ENCODE measurements around the gene FGG.

Gene FGG

GRCh38 chr4:154562697-154563254 lies 49.7 kb downstream of the FGG start, which contains the start of gene FGB:
FGB (plus strand) TSS chr4:154563011; CDS start chr4:154563019, 8 bp downstream.
- Histone ChIP-seq H4K20me1 (ENCODE audit: insufficient read depth) (no peaks in the 10 kb centered on the region), H3K36me3 (ENCODE audit: insufficient read depth) (no peaks in the 10 kb centered on the region), H3K79me2 (ENCODE audit: insufficient read depth, low read depth) (no peaks in the 10 kb centered on the region), H3K4me3 (IDR thresholded peaks at IDR 0.05; ENCODE audit: insufficient read depth, low read depth, low read length) (no peak within 1 kb of the TSS), H3K4me1 (ENCODE audit: low read depth, poor library complexity, severe bottlenecking) (no peaks in the 10 kb centered on the region), H3K9ac (no peak within 1 kb of the TSS), H3K4me2 (no peak within 1 kb of the TSS), H2AFZ (ENCODE audit: low read depth) (no peak within 1 kb of the TSS), H3K27me3 (ENCODE audit: insufficient read depth, low read depth) (no peaks in the 10 kb centered on the region), H3K27ac (no peak within 1 kb of the TSS)
- no peak for TF ChIP-seq CTCF (conservative IDR thresholded peaks at IDR 0.05; ENCODE audit: low read depth, low read length)

- Histone ChIP-seq H3K36me3 (ENCODE audit: insufficient read depth) (no peaks in the 10 kb centered on the region), H3K4me1 (ENCODE audit: low read depth, poor library complexity, severe bottlenecking) (no peaks in the 10 kb centered on the region), H3K27ac (no peak overlapping the region), H3K79me2 (ENCODE audit: insufficient read depth, low read depth) (no peaks in the 10 kb centered on the region), H4K20me1 (ENCODE audit: insufficient read depth) (no peaks in the 10 kb centered on the region), H2AFZ (ENCODE audit: low read depth) (no peak overlapping the region), H3K4me3 (IDR thresholded peaks at IDR 0.05; ENCODE audit: insufficient read depth, low read depth, low read length) (no peak overlapping the region), H3K27me3 (ENCODE audit: insufficient read depth, low read depth) (no peaks in the 10 kb centered on the region), H3K4me2 (no peak overlapping the region), H3K9ac (no peak overlapping the region)
- no peak for TF ChIP-seq CTCF (conservative IDR thresholded peaks at IDR 0.05; ENCODE audit: low read depth, low read length)
These were observed 51.6 kb downstream of the FGG start for GRCh38 chr4:154560824-154561231.

- H3K27ac ChIP-seq = no peak overlapping the region
- TF ChIP-seq CTCF (conservative IDR thresholded peaks at IDR 0.05; ENCODE audit: low read depth, low read length) = no peak
- no peak overlapping the region for H2AFZ ChIP-seq (ENCODE audit: low read depth)
These were observed 52.0 kb downstream of the FGG start for GRCh38 chr4:154560419-154560801.

GRCh38 chr4:154559494-154560418 lies 52.7 kb downstream of the FGG start:
- Histone ChIP-seq H3K79me2 (ENCODE audit: insufficient read depth, low read depth) (no peaks in the 10 kb centered on the region), H3K9ac (no peak overlapping the region), H4K20me1 (ENCODE audit: insufficient read depth) (no peaks in the 10 kb centered on the region), H3K27ac (no peak overlapping the region), H3K4me3 (IDR thresholded peaks at IDR 0.05; ENCODE audit: insufficient read depth, low read depth, low read length) (no peak overlapping the region), H2AFZ (ENCODE audit: low read depth) (no peak overlapping the region), H3K27me3 (ENCODE audit: insufficient read depth, low read depth) (no peaks in the 10 kb centered on the region), H3K4me2 (no peak overlapping the region), H3K4me1 (ENCODE audit: low read depth, poor library complexity, severe bottlenecking) (no peaks in the 10 kb centered on the region), H3K36me3 (ENCODE audit: insufficient read depth) (no peaks in the 10 kb centered on the region)
- TF ChIP-seq CTCF (conservative IDR thresholded peaks at IDR 0.05; ENCODE audit: low read depth, low read length) = peak; percentile 86

More at GRCh38 chr4:154560419-154560801, 52.0 kb downstream of the FGG start:
- Histone ChIP-seq H3K27me3 (ENCODE audit: insufficient read depth, low read depth) (no peaks in the 10 kb centered on the region), H4K20me1 (ENCODE audit: insufficient read depth) (no peaks in the 10 kb centered on the region), H3K4me2 (no peak overlapping the region), H3K4me1 (ENCODE audit: low read depth, poor library complexity, severe bottlenecking) (no peaks in the 10 kb centered on the region), H3K79me2 (ENCODE audit: insufficient read depth, low read depth) (no peaks in the 10 kb centered on the region), H3K9ac (no peak overlapping the region), H3K36me3 (ENCODE audit: insufficient read depth) (no peaks in the 10 kb centered on the region), H3K4me3 (IDR thresholded peaks at IDR 0.05; ENCODE audit: insufficient read depth, low read depth, low read length) (no peak overlapping the region)
